Fibroblast of the aortic adventitia (primary cell): ENCODE data around the gene MARCKSL1. TPM values are rescaled to one million over a fixed set of nuclear protein-coding genes. Genes with fewer than 3 reads are reported as not detected.

Experiments used
- DNase-seq: peaks from one replicate; pipeline ENCODE4 v3.0.0-alpha.2; 2010; ENCODE audit warnings: low read depth
- H3K4me3 ChIP-seq: 2 replicates; pipeline ENCODE4 v1.5.1; 2011; ENCODE audit warnings: low read depth, mild to moderate bottlenecking, control low read depth, low read length, moderate library complexity
- CTCF ChIP-seq: IDR thresholded peaks from 2 replicates; pipeline ENCODE4 v1.5.1; 2011; ENCODE audit warnings: mild to moderate bottlenecking, low read length, control low read depth, inconsistent platforms; ENCODE audit not compliant: insufficient read depth
- total RNA-seq: library from RNA; depleted of rRNA; stranded (reverse); fragments of >200 nt; gene quantifications from 2 replicates; pipeline ENCODE4 v1.2.3, GENCODE V29; 2012; ENCODE audit warnings: low replicate concordance

The MARCKSL1 gene
- total RNA-seq, 1 donor, result 14.4 TPM

- TF ChIP-seq CTCF, result no peak
- no peak overlapping the region for H3K4me3 ChIP-seq
- DNase-seq, result no peak
Measured at GRCh38 chr1:32321712-32322291, 14.2 kb downstream of the MARCKSL1 start.

DNA sequence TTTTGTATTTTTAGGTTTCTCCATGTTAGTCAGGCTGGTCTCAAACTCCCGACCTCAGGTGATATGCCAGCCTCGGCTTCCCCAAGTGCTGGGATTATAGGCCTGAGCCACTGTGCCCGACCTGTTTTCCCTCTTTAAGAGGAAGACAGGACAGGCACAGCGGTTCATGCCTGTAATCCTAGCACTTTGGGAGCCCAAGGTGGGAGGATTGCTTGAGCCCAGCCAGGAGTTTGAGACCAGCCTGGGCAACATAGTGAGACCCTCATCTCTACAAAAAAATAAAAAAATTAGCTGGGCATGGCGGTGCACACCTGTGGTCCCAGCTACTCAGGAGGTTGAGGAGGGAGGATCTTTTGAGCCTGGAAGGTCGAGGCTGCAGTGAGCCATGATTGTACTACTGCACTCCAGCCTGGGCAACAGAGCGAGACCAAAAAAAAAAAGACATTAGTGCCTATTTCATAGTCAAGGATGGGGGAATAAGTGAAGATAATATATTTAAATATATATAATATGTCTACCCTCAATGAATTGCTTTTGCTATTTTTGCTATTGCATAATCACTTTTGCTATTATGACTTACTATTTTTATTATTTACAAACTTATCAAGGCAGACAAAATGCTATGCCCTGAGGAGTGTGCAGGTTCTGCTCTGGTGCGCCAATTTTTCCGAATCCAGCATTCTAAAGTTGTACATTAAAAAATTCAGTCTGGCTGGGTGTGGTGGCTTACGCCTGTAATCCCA, 17.7 kb downstream of the MARCKSL1 start:
- H3K4me3 ChIP-seq, result no peak overlapping the region
- no peak for TF ChIP-seq CTCF
- no peak for DNase-seq

- no peak overlapping the region for H3K4me3 ChIP-seq
- DNase-seq, result no peak
- no peak for TF ChIP-seq CTCF
Measured at GRCh38 chr1:32316903-32317277, 19.1 kb downstream of the MARCKSL1 start.

- no peak overlapping the region for H3K4me3 ChIP-seq
- TF ChIP-seq CTCF, result no peak
- DNase-seq, result no peak
Measured at GRCh38 chr1:32311709-32312393, 24.2 kb downstream of the MARCKSL1 start.

DNA sequence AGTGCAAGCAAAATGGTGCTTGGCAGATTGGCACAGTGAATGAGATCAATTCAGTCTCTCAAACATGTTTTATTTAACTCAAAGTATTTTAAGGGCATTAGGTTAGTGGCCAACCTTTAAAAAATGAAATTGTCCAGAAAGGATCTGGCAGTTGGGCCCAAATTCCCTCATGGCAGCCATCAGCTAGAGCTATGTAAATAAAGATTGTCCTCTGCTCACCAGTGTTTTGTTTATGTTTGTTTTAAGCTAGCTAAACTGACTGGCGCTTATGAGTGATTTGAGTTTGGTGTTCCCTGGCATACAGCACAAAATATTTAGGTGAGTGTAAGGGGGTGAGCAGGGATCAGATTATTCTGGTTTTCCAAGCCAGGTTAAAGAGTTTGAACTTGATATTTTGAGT, 26.1 kb downstream of the MARCKSL1 start:
- H3K4me3 ChIP-seq, result no peak overlapping the region
- no peak for DNase-seq
- no peak for TF ChIP-seq CTCF

DNA sequence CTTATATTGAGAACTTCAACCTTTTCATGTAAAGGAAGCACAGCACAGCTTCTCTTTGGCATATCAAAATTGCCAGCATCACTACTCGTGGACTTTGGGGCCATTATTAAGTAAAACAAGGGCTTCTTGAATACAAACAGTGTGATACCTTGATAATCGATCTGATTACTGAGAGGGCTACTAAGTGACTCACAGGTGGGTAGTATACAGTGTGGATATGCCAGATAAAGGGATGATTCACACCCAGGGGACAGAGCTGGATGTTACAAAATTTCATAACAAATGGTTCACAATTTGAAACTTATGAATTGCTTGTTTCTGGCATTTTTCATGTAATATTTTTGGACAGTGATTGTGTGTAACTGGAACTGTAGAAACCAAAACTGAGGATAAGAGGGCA, 28.7 kb downstream of the MARCKSL1 start:
- H3K4me3 ChIP-seq, result no peak overlapping the region
- TF ChIP-seq CTCF, result no peak
- peak; percentile 67 for DNase-seq
